Peyer's patch (tissue), 4 donors: Measurements from ENCODE around the gene COG5. TPM values are rescaled to one million over a fixed set of nuclear protein-coding genes. Genes with fewer than 3 reads are reported as not detected.

ENCODE experiments used
- DNase-seq, 3 donors: peaks; one replicate each; pipeline ENCODE4 v3.0.0-alpha.2; 2017 to 2019
- H3K27ac ChIP-seq, 4 donors: fragments of 200-600 bp; sonication (generic); one replicate each; pipeline ENCODE4 v1.5.1; 2016 to 2019
- H3K27me3 ChIP-seq, 2 donors: fragments of 200-600 bp; sonication (generic); one replicate each; pipeline ENCODE4 v1.5.1; 2019
- H3K36me3 ChIP-seq, 3 donors: fragments of 200-600 bp; sonication (generic); one replicate each; pipeline ENCODE4 v1.5.1; 2016 to 2019
- H3K4me1 ChIP-seq, 4 donors: fragments of 200-600 bp; sonication (generic); one replicate each; pipeline ENCODE4 v1.5.1; 2016 to 2019
- H3K4me3 ChIP-seq, 4 donors: fragments of 200-600 bp; sonication (generic); 1 replicate in 3 of 4; 2 replicates in 1 of 4; pipeline ENCODE4 v1.5.1; 2016 to 2019; ENCODE audit warnings: mild to moderate bottlenecking in 1 of 4
- H3K9me3 ChIP-seq, 4 donors: fragments of 200-600 bp; sonication (generic); one replicate each; pipeline ENCODE4 v1.5.1; 2016 to 2019; ENCODE audit warnings: mild to moderate bottlenecking in 1 of 4
- POLR2A ChIP-seq, 2 donors: fragments of 450-650 bp; IDR thresholded peaks; one replicate each; pipeline ENCODE4 v1.5.1; 2017; ENCODE audit warnings: antibody characterized with exemption in 2 of 2, mild to moderate bottlenecking in 2 of 2, moderate library complexity in 2 of 2
- total RNA-seq, 4 donors: library from RNA; depleted of rRNA; stranded (reverse); fragments of >200 nt; gene quantifications; one replicate each; pipeline ENCODE4 v1.1.0, GENCODE V29; 2016
- TF ChIP-seq, protein P1 (sequence below), 6 experiments: fragments of 450-650 bp in 4 of 6; fragments of 200-600 bp in 2 of 6; sonication (generic) in 1 of 6; IDR thresholded peaks; one replicate each; pipeline ENCODE4 v1.5.1; 2017 to 2019; ENCODE audit warnings: antibody characterized with exemption in 6 of 6, mild to moderate bottlenecking in 3 of 6, moderate library complexity in 1 of 6

The COG5 gene
- total RNA-seq, 4 donors from 2014 or later, result 31.1 to 175 (median 68.0) TPM

DNA sequence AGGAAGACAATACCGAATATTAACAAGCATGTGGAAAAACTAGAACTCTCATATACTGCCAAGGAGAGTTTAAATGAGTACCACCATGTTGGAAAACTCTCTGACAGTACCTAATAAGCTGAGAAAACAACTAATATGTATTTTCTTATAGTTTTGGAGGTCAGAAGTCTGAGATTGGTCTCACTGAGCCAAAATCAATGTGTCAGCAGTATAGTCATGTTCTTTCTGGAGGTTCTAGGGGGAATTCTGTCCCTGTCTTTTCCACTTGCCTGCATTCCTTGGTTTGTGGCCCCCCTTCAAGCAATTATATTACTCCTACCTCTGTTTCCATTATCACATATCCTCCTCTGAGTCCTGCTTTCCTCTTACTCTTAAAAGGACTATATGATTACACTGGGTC is 250.4 kb downstream of the COG5 start:
- no peak overlapping the region for H3K27ac ChIP-seq
- TF ChIP-seq POLR2A (IDR thresholded peaks at IDR 0.05), result no peak
- TF ChIP-seq, protein P1, sequence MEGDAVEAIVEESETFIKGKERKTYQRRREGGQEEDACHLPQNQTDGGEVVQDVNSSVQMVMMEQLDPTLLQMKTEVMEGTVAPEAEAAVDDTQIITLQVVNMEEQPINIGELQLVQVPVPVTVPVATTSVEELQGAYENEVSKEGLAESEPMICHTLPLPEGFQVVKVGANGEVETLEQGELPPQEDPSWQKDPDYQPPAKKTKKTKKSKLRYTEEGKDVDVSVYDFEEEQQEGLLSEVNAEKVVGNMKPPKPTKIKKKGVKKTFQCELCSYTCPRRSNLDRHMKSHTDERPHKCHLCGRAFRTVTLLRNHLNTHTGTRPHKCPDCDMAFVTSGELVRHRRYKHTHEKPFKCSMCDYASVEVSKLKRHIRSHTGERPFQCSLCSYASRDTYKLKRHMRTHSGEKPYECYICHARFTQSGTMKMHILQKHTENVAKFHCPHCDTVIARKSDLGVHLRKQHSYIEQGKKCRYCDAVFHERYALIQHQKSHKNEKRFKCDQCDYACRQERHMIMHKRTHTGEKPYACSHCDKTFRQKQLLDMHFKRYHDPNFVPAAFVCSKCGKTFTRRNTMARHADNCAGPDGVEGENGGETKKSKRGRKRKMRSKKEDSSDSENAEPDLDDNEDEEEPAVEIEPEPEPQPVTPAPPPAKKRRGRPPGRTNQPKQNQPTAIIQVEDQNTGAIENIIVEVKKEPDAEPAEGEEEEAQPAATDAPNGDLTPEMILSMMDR (IDR thresholded peaks at IDR 0.05), result no peak

DNA sequence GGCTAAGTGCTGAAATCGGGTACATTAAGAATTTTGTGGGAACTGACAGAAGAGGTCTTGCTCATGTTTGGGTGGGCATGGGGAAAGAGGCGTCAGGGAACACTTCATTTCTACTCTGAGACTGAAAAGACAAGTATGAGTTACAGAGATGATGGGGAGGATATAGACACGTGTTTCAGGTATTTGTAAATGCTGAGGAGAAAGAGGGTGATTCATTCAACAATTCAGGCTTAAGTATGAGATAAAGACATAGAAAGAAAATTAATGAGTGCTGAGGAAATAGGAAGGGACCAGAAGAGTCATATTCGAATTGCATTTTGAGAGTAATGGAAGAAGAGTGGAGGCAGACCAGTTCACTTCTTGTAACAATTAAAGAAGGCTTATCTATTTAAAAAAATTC is 251.3 kb downstream of the COG5 start:
- no peak overlapping the region for H3K4me3 ChIP-seq
- no peaks in the 10 kb centered on the region for H3K36me3 ChIP-seq
- no peak overlapping the region for H3K27ac ChIP-seq
- H3K27me3 ChIP-seq, result no peaks in the 10 kb centered on the region
- no peaks in the 10 kb centered on the region for H3K9me3 ChIP-seq
- no peak for DNase-seq
- H3K4me1 ChIP-seq, result no peaks in the 10 kb centered on the region
- TF ChIP-seq POLR2A (IDR thresholded peaks at IDR 0.05), result no peak
- TF ChIP-seq, protein P1 (IDR thresholded peaks at IDR 0.05), result no peak

More for the DNA sequence above, 250.4 kb downstream of the COG5 start:
- Histone ChIP-seq H3K4me1 (no peaks in the 10 kb centered on the region), H3K9me3 (no peaks in the 10 kb centered on the region), H3K36me3 (no peaks in the 10 kb centered on the region), H3K27me3 (no peaks in the 10 kb centered on the region), H3K4me3 (no peak overlapping the region)
- DNase-seq, result no peak

DNA sequence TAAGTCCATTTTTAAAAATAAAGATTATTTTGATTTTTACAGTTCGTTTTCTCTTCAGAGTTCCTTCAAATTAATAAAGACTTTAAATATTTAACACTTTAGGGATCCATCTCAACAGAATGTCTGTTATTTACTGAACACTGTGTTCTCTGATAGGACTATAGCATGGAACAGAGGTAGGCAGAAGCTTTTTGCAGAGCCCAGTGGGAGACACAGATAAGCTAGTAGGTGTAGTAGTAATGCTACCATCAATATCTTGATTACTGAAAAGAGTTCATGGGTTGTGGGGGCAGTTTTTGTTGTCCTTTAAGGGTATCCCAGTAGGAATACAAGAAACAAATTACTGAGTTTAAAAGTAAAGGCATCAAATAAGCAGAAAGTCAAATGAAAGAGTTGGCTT is 254.4 kb downstream of the COG5 start:
- H3K27ac ChIP-seq, result no peak overlapping the region
- DNase-seq, result no peak
- H3K4me1 ChIP-seq, result no peaks in the 10 kb centered on the region
- no peaks in the 10 kb centered on the region for H3K27me3 ChIP-seq
- no peaks in the 10 kb centered on the region for H3K9me3 ChIP-seq
- TF ChIP-seq POLR2A (IDR thresholded peaks at IDR 0.05), result no peak
- TF ChIP-seq, protein P1 (IDR thresholded peaks at IDR 0.05), result no peak
- H3K4me3 ChIP-seq, result no peak overlapping the region
- no peaks in the 10 kb centered on the region for H3K36me3 ChIP-seq

DNA sequence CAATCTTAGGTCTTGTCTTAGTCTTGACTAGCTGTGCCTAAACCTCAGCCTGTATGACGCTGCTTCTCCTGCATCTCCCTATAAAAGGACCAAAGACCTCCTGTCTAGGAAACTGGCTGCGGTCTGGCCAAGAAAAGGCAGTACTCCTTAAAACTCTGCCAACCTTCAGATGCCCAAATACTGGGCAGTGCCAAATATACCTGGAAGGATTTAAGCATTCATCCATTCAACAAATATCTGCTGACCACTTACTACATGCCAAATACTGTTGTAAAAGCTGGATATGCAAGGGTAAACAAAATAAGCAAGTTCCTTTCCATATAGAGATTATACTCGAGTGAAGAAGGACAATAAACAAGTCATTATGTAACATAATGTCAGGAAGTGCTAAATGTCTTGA is 259.1 kb downstream of the COG5 start:
- Histone ChIP-seq H3K9me3 (no peaks in the 10 kb centered on the region), H3K27me3 (no peaks in the 10 kb centered on the region), H3K4me1 (no peaks in the 10 kb centered on the region), H3K4me3 (no peak overlapping the region), H3K36me3 (no peaks in the 10 kb centered on the region), H3K27ac (no peak overlapping the region)
- no peak for TF ChIP-seq POLR2A (IDR thresholded peaks at IDR 0.05)
- TF ChIP-seq, protein P1 (IDR thresholded peaks at IDR 0.05), result no peak
- DNase-seq, result no peak

DNA sequence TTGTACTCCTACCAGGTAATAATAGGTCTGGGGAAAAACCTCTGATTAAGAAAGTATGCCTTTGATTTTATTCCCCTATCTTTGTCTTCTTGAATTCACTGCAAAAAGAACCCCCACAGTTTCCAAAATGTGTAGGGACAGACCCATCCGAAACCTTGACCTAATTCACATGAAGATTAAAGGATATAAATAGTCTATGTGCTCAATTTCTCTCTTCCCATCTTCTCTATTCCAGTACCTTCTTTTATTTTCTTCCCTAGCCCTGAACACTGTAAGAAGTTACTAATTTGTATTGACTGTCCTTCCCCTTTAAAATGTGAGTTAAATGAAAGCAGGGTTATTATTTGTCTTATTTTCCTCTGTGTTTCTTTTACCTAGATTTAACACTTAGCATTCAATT is 259.7 kb downstream of the COG5 start:
- H3K27ac ChIP-seq, result no peak overlapping the region
- no peaks in the 10 kb centered on the region for H3K4me1 ChIP-seq
- no peak overlapping the region for H3K4me3 ChIP-seq
- no peaks in the 10 kb centered on the region for H3K36me3 ChIP-seq
- H3K27me3 ChIP-seq, result no peaks in the 10 kb centered on the region
- DNase-seq, result no peak
- TF ChIP-seq, protein P1 (IDR thresholded peaks at IDR 0.05), result no peak
- no peak for TF ChIP-seq POLR2A (IDR thresholded peaks at IDR 0.05)
- H3K9me3 ChIP-seq, result no peaks in the 10 kb centered on the region

DNA sequence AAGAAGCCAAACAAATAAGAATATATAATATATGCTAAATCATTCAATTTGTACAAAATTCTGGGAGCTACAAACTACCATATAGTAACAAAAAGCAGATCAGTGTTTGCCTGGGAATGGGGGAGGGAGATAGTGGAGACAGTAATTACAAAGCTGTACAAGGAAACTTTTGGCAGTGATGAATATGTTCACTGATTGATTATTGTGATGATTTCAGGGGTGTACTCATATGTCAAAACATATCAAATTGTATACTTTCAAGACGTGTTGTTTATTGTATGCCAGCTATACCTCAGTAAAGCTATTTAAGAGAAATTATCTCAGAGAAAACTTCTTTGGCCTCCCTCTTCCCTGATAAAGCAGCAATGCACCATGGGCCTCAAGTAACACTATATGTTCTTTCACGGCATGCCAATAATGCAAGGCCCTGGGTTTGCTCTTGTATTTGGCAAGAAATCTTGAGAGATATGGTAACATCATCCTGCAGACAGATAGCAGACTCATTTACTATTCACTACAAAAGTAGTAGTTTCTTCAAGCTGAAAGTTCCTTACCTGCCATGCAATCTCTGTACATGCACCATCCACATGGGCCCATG is 261.4 kb downstream of the COG5 start:
- no peaks in the 10 kb centered on the region for H3K36me3 ChIP-seq
- TF ChIP-seq, protein P1 (IDR thresholded peaks at IDR 0.05), result no peak
- no peak for TF ChIP-seq POLR2A (IDR thresholded peaks at IDR 0.05)
- no peak for DNase-seq

More for the DNA sequence above, 261.4 kb downstream of the COG5 start:
- H3K9me3 ChIP-seq, result no peaks in the 10 kb centered on the region
- no peak overlapping the region for H3K4me3 ChIP-seq
- no peak overlapping the region for H3K27ac ChIP-seq
- H3K27me3 ChIP-seq, result no peaks in the 10 kb centered on the region
- no peaks in the 10 kb centered on the region for H3K4me1 ChIP-seq
